GM23338 (cell line): ENCODE measurements around the gene OR2C1. TPM values are rescaled to one million over a fixed set of nuclear protein-coding genes. Genes with fewer than 3 reads are reported as not detected.

Experiments
- ATAC-seq: fragments of 200-7000 bp; cut with Tn5 transposase; 3 replicates; pipeline ENCODE4 v1.9.1; 2020
- DNase-seq: peaks from one replicate; pipeline ENCODE4 v3.0.0-alpha.2; 2015; ENCODE audit warnings: low spot score
- H2AFZ ChIP-seq: fragments of 200-600 bp; sonication (generic); 2 replicates; pipeline ENCODE4 v1.8.0; 2016; ENCODE audit warnings: antibody characterized with exemption, mild to moderate bottlenecking, moderate library complexity
- H3F3A ChIP-seq: fragments of 200-600 bp; sonication (generic); replicated peaks from 2 replicates; pipeline ENCODE4 v1.8.0; 2017; ENCODE audit warnings: antibody characterized with exemption, mixed run types, low read depth
- H3K27ac ChIP-seq: fragments of 200-600 bp; sonication (generic); 2 replicates; pipeline ENCODE4 v1.6.1; 2016; ENCODE audit warnings: low read depth
- H3K27me3 ChIP-seq: fragments of 200-600 bp; sonication (generic); 2 replicates; pipeline ENCODE4 v1.8.0; 2016; ENCODE audit warnings: mild to moderate bottlenecking, mixed run types, moderate library complexity; ENCODE audit not compliant: insufficient read depth
- H3K36me3 ChIP-seq: fragments of 200-600 bp; sonication (generic); 2 replicates; pipeline ENCODE4 v1.8.0; 2016; ENCODE audit warnings: mild to moderate bottlenecking; ENCODE audit not compliant: insufficient read depth
- H3K4me1 ChIP-seq: fragments of 200-600 bp; sonication (generic); 2 replicates; pipeline ENCODE4 v1.8.0; 2016; ENCODE audit warnings: mild to moderate bottlenecking, moderate library complexity; ENCODE audit not compliant: insufficient read depth
- H3K4me2 ChIP-seq: fragments of 200-600 bp; sonication (generic); 2 replicates; pipeline ENCODE4 v1.7.1; 2017; ENCODE audit warnings: mixed run types
- H3K4me3 ChIP-seq: fragments of 200-600 bp; sonication (generic); 2 replicates; pipeline ENCODE4 v1.6.1; 2016; ENCODE audit warnings: mixed run types
- H3K79me2 ChIP-seq: fragments of 200-600 bp; sonication (generic); replicated peaks from 2 replicates; pipeline ENCODE4 v1.8.0; 2017; ENCODE audit warnings: mild to moderate bottlenecking; ENCODE audit not compliant: insufficient read depth
- H3K9me2 ChIP-seq: fragments of 200-600 bp; sonication (generic); 2 replicates; pipeline ENCODE4 v1.8.0; 2017; ENCODE audit not compliant: insufficient read depth
- H4K20me1 ChIP-seq: fragments of 200-600 bp; sonication (generic); replicated peaks from 2 replicates; pipeline ENCODE4 v1.8.0; 2017; ENCODE audit warnings: mild to moderate bottlenecking; ENCODE audit not compliant: insufficient read depth
- H3K27ac Mint-ChIP-seq: 2 replicates; pipeline ENCODE4 v1.8.0; 2020; ENCODE audit warnings: inconsistent platforms, mild to moderate bottlenecking, moderate library complexity, mixed read lengths
- H3K27me3 Mint-ChIP-seq: 3 replicates; pipeline ENCODE4 v1.8.0; 2022; ENCODE audit warnings: low read depth, mild to moderate bottlenecking, moderate library complexity, mixed read lengths, inconsistent platforms; ENCODE audit not compliant: insufficient read depth, poor library complexity
- H3K36me3 Mint-ChIP-seq: 3 replicates; pipeline ENCODE4 v1.8.0; 2021; ENCODE audit warnings: low read depth, mild to moderate bottlenecking, inconsistent platforms, moderate library complexity, mixed read lengths
- H3K4me1 Mint-ChIP-seq: 3 replicates; pipeline ENCODE4 v1.8.0; 2020; ENCODE audit warnings: mild to moderate bottlenecking, inconsistent platforms, mixed read lengths
- H3K4me3 Mint-ChIP-seq: 3 replicates; pipeline ENCODE4 v1.8.0; 2021; ENCODE audit warnings: moderate library complexity, mild to moderate bottlenecking, inconsistent platforms, mixed read lengths
- H3K9me3 Mint-ChIP-seq: 3 replicates; pipeline ENCODE4 v1.8.0; 2020; ENCODE audit warnings: moderate library complexity, mild to moderate bottlenecking, inconsistent platforms, mixed read lengths
- CTCF ChIP-seq, 2 experiments: fragments of 200-600 bp in 1 of 2; sonication (generic) in 1 of 2; conservative IDR thresholded peaks; 2 replicates each; pipeline versions ENCODE4 v1.5.1 to v1.6.1; 2016 to 2017; ENCODE audit warnings: antibody characterized with exemption in 2 of 2, low read depth in 2 of 2, mild to moderate bottlenecking in 2 of 2, moderate library complexity in 1 of 2
- ETS1 ChIP-seq: IDR thresholded peaks from 2 replicates; pipeline ENCODE4 v1.6.1; 2016; ENCODE audit warnings: antibody characterized with exemption
- JUNB ChIP-seq: IDR thresholded peaks from one replicate; pipeline ENCODE4 v1.6.1; 2016; ENCODE audit warnings: antibody characterized with exemption; ENCODE audit not compliant: unreplicated experiment
- NANOG ChIP-seq: IDR thresholded peaks from 2 replicates; pipeline ENCODE4 v1.6.1; 2016; ENCODE audit warnings: antibody characterized with exemption, borderline replicate concordance
- ZNF114 ChIP-seq: fragments of 250-450 bp; sonication (Bioruptor Pico); IDR thresholded peaks from 2 replicates; pipeline ENCODE4 v1.5.0; 2020; ENCODE audit warnings: mild to moderate bottlenecking, moderate library complexity
- ZNF462 ChIP-seq: fragments of 250-450 bp; sonication (Bioruptor Pico); IDR thresholded peaks from 2 replicates; pipeline ENCODE4 v1.5.0; 2020; ENCODE audit warnings: mild to moderate bottlenecking, moderate library complexity
- polyA plus RNA-seq: library from polyadenylated mRNA; unstranded; fragments of >200 nt; fragmentation: Nextera tagmentation; extraction: Ambion mirVana; gene quantifications from 2 replicates; pipeline ENCODE4 v1.2.1, GENCODE V29; 2016
- total RNA-seq: library from RNA; depleted of rRNA; stranded (reverse); fragments of >200 nt; shearing (Covaris generic); gene quantifications from 2 replicates; pipeline ENCODE4 v1.2.3, GENCODE V29; 2014

Gene OR2C1
- total and polyA plus RNA-seq, 2 experiments from 2014 or later = not detected

- H3K79me2 ChIP-seq = no peaks in the 10 kb centered on the region
Measured at GRCh38 chr16:3363793-3364192, 8.1 kb downstream of the OR2C1 start.

GRCh38 chr16:3364774-3365427, 9.2 kb downstream of the OR2C1 start:
- no peak overlapping the region for H3K4me3 Mint-ChIP-seq
- H3F3A ChIP-seq = no peaks in the 10 kb centered on the region
- H3K79me2 ChIP-seq = no peaks in the 10 kb centered on the region
- no peaks in the 10 kb centered on the region for H4K20me1 ChIP-seq
- peak; percentile 73 for ATAC-seq
- H3K27me3 Mint-ChIP-seq = peaks cover 2% of the 10 kb centered on the region
- no peaks in the 10 kb centered on the region for H3K4me1 Mint-ChIP-seq
- DNase-seq = peak; percentile 56
- no peaks in the 10 kb centered on the region; the same call in 1 of the 2 replicates for H3K36me3 ChIP-seq
- H3K27me3 ChIP-seq = no peaks in the 10 kb centered on the region
- no peak overlapping the region; the same call in 1 of the 2 replicates for H3K4me2 ChIP-seq
- no peaks in the 10 kb centered on the region for H3K9me2 ChIP-seq
- H3K36me3 Mint-ChIP-seq = no peaks in the 10 kb centered on the region; the same call in 2 of the 3 replicates
- H3K27ac Mint-ChIP-seq = no peak overlapping the region
- peaks cover 35% of the 10 kb centered on the region for H3K9me3 Mint-ChIP-seq
- peak overlapping the region; percentile 80 for H2AFZ ChIP-seq
- H3K4me1 ChIP-seq = no peaks in the 10 kb centered on the region
- no peak overlapping the region for H3K27ac ChIP-seq
- H3K4me3 ChIP-seq = 0 out of 2 replicates have a peak overlapping the region, but pooled peaks have one; percentile 20
- TF ChIP-seq ZNF114 (CRISPR knock-in tag) (no peak), ZNF462 (CRISPR knock-in tag) (no peak), CTCF (conservative IDR thresholded peaks at IDR 0.05; ENCODE audit: low read depth in 2 of 2) (no peak), ETS1 (no peak), NANOG (no peak)

More at GRCh38 chr16:3363793-3364192, 8.1 kb downstream of the OR2C1 start:
- Histone ChIP-seq H3F3A (no peaks in the 10 kb centered on the region), H3K4me1 (no peaks in the 10 kb centered on the region), H3K4me3 (no peak overlapping the region), H3K27ac (no peak overlapping the region), H3K4me2 (no peak overlapping the region), H4K20me1 (no peaks in the 10 kb centered on the region), H3K27me3 (no peaks in the 10 kb centered on the region), H2AFZ (no peak overlapping the region), H3K36me3 (no peaks in the 10 kb centered on the region; the same call in 1 of the 2 replicates), H3K9me2 (no peaks in the 10 kb centered on the region)
- Mint-ChIP-seq H3K4me1 (no peaks in the 10 kb centered on the region), H3K4me3 (no peak overlapping the region), H3K27ac (no peak overlapping the region), H3K9me3 (peaks cover 42% of the 10 kb centered on the region), H3K36me3 (no peaks in the 10 kb centered on the region; the same call in 2 of the 3 replicates), H3K27me3 (peaks cover 4% of the 10 kb centered on the region)
- ATAC-seq (no peak), DNase-seq (peak; percentile 5)
- TF ChIP-seq NANOG = no peak
- no peak for TF ChIP-seq JUNB
- 0 out of 4 replicates have a peak, but pooled peaks of 1 of the 2 experiments have one; percentile 1 for TF ChIP-seq CTCF (conservative IDR thresholded peaks at IDR 0.05; ENCODE audit: low read depth in 2 of 2)
